HCT116 (cell line): ENCODE results near the gene IQCF6.

ENCODE experiments used
- CTCF ChIP-seq, 3 experiments: fragments of 200-600 bp in 1 of 3; sonication (generic) in 1 of 3; IDR thresholded peaks in 2 of 3; conservative IDR thresholded peaks in 1 of 3; 2 replicates each; pipeline ENCODE4 v1.5.1; 2012 to 2017; ENCODE audit warnings: low read depth in 2 of 3, low read length in 2 of 3, antibody characterized with exemption in 1 of 3, borderline replicate concordance in 1 of 3, control low read depth in 1 of 3, mild to moderate bottlenecking in 1 of 3, mixed read lengths in 1 of 3, mixed run types in 1 of 3, moderate library complexity in 1 of 3; ENCODE audit not compliant: insufficient read depth in 1 of 3
- EGR1 ChIP-seq: IDR thresholded peaks from 2 replicates; pipeline ENCODE4 v1.6.1; 2012; ENCODE audit warnings: low read depth
- JUND ChIP-seq: IDR thresholded peaks from 2 replicates; pipeline ENCODE4 v1.6.1; 2012

- TF ChIP-seq CTCF (IDR thresholded peaks at IDR 0.05 in 2 of 3, conservative IDR thresholded peaks at IDR 0.05 in 1 of 3; ENCODE audit: borderline replicate concordance in 1 of 3, insufficient read depth in 1 of 3, low read depth in 2 of 3, low read length in 2 of 3) = no peak
- no peak for TF ChIP-seq JUND
- TF ChIP-seq EGR1 = no peak
These were observed 34.5 kb upstream of the IQCF6 start for GRCh38 chr3:51813539-51813938.
